NCI-H748 (cell line): ENCODE data around the gene WDR26.
A peak's percentile ranks its signal among the peaks of the same experiment; 100 is the strongest.

ENCODE experiments used
- DNase-seq: peaks from one replicate; lab custom pipeline; 2025; ENCODE audit not compliant: unreplicated experiment; lab: John Stamatoyannopoulos, UW

Gene WDR26

DNA sequence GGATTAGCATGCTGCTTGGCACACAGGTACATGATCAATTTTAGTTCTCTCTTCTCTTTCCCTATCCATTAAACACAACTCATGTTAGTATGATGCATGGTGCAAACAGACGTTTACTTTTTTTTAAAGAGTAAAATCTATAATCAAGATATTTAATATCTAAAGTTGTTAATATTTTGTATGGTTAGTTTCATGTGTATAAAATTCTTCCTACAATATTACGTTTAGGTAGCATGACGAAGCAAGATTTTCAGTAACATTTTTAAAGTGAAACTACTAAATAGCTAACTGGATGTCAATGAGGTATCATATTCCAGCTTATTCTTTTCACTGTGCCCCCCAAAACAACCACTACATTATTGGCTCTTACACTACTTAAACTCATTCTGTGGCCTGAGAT is 41.3 kb downstream of the WDR26 start:
- no peak for DNase-seq

DNA sequence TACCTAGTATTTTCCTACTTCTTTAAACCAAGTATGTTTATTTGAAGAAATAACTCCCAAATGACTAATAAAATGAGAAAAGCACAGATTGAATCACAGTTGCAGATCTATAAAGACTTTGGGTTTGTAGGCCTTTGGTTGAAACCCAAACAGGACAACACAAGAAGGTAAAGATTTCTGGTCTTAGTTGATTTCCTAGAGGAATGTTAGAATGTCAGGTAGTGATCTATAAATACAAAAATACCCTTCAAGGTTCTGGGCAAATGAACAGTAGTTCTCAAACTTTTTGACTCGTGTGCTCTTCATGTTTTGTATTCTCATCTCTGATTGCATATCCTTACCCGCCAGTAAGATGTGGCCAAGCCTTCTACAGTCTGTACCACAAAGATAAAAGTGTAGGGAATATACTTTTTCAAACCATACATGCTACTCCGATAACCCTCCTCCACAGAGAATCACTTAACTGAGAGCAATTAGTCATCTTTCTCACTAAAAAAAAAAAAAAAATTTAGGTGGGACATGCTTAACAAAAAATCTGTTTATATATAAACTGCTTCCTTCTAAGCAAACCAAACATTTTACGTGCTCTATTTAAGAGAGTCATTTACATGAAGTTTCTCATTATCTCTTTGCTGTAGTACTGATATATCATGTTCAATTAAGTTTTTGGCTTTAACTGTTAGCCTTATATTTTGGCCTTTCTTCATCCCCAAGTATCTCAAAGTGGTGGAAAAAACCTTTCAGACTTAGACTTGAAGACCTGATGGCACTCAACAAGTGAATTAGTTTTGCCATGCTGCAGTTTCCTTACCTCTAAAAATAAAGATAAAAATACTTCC is 42.0 kb downstream of the WDR26 start:
- DNase-seq: no peak

DNA sequence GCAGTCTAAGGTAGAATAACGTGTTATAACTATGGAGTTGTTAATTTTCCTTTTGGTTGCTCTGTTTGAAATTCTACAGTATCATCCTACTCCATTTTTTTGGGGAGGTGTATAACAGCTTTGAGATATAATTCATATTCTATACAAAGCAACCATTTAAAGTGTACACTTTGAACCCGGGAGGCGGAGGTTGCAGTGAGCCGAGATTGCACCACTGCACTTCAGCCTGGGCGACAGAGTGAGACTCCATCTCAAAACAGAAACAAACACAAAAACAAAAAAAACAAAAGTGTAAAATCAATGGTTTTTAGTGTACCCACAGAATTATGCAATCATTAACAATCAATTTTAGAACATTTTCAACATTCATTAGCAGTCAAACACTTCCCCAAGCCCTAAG is 44.1 kb downstream of the WDR26 start:
- no peak for DNase-seq

DNA sequence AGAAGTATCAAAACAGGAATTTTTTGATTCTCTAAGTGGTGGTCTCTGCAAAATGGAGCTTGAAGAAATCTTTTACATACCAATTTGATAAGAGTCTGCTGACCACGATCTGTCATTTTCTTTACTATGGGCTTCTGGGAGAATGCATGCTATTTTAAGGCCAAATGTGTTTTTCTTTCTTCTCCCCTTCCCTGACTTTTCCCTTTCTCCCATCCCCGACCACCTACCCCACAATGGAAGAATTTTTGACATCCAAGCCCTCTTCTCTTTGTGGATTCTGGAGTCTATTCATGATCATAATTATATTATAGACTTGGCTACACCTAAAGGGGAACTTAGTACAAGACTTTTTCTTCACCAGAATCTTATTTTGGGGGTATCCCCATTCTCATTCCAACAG is 46.7 kb downstream of the WDR26 start:
- DNase-seq: no peak

DNA sequence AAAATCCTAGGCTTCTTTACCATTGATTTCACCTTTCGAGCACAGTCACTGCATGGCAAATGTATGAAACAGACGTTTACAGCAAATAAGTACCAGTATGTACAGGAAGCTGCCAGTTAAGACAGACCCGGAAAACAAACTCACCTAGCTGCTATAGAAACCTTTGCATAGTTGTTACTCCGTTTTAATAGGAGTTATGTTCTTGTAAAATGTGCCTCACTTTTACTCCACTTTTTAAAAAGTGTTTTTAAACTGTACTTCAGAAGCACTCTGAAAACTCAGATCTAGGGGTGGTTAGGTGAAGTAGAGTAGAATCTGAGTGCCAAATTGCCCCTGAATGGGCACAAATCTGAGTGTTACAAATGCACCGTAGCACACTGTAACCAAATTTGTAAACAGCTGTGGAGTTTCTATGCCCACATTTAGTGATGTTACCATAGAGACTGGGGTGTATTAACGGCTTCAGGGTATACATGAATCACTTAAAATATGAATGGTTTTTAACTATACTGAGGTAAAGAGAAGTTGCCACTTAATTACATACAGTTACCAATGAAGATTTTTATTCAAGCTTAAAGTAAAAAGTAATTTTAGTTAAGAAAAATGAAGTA is 47.2 kb downstream of the WDR26 start:
- no peak for DNase-seq

DNA sequence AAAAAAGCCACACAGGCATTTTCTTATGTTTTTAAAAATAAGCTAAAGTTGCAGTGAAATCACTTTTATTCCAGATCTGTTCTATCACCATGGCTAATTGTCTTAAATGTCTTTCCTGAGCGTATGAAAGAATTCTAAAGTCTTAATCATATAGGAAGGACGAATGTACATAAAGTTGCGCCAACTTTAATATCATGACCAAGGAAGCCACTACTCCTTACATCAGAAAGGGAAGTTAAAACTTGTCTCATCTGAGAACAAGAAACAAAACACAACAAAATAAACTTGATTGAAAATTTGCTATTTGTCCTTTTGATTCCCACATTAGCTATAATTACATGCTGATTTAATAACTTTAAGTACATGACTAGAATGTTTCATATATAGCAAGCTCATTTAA is 51.4 kb downstream of the WDR26 start:
- DNase-seq: no peak

DNA sequence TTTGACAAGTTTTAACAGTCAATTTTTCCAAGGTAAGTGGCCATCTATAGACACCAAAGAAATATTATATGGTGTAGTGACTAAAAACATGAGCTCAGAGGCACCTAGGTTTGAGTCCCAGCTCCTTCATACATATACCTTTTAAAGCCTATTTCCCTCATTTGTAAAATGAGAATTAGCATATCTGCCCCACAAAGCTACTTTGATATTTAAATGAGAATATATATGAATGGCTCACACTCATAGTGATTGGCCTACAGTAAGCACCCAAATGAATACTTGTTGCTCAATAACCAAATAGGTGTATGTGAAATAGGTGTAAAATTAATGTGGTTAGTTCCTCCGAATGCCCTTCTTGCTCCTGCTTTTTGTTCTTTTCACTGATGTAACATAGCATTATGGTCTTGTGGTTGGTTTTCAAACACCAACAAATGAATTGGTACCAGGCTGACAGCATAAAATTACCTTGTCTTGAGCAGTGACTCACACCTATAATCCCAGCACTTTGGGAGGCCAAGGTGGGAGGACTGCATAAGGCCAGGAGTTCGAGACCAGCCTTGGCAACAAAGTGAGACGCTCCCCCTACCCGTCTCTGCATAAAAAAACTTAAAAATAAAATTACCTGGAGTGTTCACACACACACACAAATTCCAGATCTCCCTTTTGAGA is 52.6 kb downstream of the WDR26 start:
- DNase-seq: no peak

DNA sequence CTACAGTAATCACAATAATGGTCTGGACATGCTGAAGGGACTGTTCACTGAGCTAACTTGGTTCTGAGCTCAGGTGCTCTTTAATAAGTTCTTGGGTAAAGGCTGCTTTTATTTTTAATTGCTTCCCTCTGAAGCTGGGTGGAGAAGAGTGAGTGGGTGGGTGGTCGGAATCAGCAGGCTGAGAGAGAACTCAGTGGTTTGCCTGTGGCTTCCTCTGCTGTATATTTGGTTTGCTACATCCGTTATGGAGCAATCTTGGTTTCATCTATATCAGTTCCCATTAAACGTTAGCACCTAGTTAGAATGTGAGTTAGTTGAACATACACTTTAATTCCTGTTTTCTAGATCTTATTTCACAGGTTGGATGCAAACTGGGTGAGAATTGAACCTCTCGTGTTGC is 54.6 kb downstream of the WDR26 start:
- DNase-seq: no peak

DNA sequence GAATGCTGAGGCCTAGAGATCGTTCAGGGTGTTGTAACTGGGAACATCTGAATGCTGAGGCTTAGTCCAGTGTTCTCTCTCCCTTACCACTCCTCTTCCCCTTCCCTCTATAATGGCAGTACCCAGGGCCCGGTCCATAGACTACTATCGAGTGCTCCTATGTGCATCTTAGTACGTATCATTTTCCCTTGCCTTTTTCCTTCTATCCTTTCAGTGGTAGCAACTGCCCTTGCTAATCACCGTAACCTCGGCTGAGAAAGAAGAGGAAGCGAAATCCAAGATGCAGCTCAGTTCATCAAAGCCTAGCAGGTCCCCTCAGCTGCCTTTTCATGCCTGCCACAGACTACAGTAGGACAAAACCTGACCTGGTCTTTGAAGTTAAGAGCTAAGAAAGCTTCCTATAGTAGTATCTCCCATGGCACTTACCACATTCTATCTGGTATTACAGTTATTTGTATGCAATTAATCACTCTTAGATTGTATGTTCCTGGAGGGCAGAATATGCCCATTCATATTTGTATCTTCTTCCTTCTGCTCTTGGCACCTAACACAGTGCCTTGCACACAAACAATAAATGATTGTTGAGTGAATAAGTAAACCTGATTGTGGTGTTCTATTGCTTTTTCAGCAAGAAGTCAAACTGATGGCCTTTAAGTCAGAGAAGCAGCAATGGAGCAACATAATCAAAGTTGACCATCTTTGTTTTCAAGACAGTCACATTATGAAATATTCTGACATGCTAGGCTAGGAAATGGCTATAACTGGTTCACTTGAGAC is 55.6 kb downstream of the WDR26 start:
- DNase-seq: no peak

DNA sequence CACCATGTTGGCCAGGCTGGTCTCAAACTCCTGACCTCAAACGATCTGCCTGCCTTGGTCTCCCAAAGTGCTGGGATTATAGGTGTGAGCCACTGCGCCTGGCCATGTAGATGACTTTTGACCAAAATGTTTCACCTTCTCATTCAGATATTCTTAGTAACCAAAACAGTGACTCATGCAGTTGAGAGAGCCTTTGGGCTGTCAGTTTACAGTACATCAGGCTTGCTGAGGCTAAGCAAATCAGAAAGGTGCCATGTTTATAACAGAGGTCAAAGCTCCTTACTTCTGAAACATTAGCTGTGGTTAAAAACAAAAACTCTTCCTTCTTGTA is 57.0 kb downstream of the WDR26 start:
- DNase-seq: no peak

DNA sequence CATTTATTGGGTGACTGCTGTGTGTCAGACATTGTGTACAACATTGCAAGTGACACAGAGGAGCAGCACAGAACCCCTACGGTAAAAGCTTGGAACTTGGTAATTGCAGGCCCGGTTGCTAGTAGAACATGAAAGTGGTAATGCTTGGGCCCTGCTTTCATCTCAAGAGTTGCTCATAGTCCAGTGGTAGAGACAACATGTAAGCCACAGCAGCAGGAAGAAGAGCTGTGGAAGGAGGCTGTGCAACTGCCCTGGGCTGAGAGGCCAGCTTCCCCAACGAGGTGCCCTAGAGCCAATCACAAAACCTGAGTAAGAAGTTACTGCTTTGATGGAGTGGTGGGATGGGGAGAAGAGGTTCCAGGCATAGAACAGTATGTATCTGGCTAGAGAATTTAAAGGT is 59.5 kb downstream of the WDR26 start:
- no peak for DNase-seq

DNA sequence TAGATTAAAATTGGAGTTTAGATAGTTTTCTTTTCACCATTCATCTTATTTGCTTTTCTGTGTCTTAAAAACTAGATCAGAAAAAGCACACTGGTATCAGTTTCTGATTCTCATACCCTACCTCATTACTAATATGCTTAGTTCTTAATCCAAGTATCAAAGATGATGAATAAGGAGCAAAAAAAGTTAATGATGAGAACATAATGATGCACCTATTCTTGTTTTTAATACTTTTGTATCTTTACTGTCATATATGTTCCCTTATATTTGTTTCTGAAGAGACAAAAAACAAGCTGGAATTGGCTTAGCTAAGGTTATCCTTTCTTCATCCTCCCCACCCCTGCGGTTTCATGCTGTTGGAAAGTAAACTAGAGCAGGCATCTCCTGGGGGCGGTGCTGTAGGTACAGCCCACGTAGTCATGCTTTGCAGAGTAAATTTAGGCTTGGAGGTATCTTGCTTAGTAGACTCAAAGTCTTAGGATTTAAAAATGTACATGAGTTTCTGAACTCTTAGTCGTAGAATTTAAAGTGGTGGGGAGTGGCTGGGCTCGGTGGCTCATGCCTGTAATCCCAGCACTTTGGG is 61.5 kb downstream of the WDR26 start:
- DNase-seq: no peak

DNA sequence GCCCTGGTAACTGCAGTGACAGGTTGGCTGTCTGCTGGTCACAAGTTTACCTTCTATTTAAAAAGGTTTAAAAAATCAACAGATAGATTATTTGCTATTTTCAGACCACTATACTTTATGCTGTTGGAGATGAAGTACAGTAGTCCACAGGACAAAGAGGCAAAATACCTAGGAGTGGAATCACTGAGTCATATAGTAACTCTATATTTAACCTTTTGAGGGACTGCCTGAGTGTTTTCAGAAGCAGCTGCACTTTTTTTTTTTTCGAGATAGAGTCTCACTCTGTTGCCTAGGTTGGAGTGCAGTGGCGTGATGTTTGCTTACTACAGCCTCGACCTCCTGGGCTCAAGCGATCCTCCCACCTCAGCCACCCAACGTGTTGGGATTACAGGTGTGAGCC is 66.2 kb downstream of the WDR26 start:
- DNase-seq: no peak

DNA sequence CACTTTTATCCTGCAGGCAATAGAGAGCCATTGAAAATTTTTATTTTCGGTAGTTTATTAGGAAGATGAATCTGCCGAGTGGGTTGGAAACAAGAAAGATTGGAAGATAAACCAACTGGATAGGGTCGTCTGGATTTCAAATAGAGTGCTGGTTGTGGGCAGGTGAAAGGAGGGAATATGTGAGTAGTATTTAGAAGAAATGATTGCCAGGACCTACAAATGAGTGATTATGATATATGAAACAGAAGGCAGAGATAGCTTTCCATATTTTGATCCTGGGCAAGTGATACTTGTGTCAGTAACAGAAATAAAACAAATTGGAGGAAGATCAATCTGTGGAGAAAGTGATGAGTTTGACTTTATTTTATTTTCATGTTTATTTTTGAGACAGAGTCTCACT is 75.4 kb downstream of the WDR26 start:
- no peak for DNase-seq

DNA sequence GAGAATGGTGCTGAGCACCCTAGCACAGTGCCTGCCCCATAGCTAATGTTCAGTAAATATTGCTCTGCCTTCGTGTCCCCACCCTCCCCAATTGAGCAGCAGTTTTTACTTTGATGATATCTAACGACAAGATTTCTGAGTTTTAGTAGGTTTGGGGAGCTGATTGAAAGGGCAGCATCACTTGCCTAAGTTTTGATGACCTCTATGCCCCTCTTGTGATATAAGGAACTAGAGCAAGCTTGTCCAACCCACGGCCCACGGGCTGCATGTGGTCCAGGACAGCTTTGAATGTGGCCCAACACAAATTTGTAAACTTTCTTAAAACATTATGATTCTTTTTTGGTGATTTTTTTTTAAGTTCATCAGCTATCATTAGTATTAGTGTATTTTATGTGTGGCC is 76.4 kb downstream of the WDR26 start:
- no peak for DNase-seq

DNA sequence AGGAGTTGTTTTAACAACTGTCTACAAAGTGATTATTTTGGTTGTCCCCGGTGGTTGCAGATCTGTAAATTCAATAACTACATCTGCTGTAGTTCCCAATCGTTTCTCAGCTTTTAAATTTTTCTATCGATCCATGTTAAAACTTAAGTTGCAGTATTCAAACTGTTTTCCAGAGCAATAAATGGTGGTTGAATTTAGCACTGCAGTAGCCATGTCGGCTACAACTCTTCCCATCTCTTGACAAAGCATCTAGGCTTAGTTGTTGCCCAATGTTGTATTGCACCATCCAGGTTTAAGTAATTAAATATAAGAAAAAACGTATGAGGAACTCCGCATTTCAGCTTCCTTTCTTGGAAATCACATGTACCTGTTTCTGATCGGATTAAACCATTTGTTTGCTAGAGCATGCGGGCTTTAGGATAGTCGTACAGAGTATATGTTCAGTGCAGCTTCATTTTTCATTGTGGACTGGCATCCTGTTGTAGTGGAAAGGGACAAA is 76.9 kb downstream of the WDR26 start:
- DNase-seq: no peak

DNA sequence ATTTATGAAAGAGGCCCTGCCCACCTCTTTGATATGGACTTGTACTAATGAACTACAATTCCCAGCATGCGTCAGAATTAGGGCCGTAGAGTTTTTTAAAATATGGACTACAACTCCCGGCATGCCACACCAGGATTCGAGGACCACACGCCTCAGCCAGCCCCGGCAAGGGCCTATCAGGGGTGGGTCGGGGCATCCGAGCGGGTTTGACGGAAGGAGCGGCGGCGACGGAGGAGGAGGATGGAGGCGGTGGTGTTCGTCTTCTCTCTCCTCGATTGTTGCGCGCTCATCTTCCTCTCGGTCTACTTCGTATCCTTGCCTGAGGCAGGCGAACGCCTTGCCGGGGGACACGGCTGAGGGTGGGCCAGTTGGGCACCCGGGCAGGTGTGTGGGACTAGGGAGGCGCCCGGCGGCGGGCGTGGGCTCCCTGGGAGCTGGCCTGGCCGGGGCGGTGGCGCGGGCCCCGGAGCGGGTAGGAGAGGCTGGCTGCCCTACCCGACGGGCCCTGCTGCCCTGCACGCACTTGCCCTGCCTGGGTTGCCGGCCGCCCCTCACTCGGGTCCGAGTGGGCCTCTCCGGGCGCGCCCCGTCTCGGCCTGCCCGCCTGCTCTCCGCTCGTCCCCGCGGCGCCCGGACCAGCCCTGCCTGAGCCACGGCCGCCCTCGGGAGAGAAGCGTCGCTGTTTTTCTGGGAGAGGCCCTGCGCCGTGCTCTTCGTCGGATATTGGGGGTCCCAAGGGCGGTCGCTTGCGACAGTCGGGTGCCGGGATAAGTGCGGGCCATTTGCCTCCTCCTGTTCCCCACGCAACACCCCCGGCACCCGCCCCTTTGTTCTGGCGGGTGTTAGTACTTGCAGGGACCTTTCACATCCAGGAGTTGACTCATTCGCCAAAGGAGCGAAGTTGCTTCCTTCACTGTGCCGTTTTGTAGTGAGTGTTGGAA is 77.6 kb downstream of the WDR26 start, which contains the start of gene CNIH4:
CNIH4 (plus strand) TSS at position 195 of the 941 bp plus-strand sequence; CDS start at position 241, 46 bp downstream.
- peak; percentile 93 for DNase-seq

DNA sequence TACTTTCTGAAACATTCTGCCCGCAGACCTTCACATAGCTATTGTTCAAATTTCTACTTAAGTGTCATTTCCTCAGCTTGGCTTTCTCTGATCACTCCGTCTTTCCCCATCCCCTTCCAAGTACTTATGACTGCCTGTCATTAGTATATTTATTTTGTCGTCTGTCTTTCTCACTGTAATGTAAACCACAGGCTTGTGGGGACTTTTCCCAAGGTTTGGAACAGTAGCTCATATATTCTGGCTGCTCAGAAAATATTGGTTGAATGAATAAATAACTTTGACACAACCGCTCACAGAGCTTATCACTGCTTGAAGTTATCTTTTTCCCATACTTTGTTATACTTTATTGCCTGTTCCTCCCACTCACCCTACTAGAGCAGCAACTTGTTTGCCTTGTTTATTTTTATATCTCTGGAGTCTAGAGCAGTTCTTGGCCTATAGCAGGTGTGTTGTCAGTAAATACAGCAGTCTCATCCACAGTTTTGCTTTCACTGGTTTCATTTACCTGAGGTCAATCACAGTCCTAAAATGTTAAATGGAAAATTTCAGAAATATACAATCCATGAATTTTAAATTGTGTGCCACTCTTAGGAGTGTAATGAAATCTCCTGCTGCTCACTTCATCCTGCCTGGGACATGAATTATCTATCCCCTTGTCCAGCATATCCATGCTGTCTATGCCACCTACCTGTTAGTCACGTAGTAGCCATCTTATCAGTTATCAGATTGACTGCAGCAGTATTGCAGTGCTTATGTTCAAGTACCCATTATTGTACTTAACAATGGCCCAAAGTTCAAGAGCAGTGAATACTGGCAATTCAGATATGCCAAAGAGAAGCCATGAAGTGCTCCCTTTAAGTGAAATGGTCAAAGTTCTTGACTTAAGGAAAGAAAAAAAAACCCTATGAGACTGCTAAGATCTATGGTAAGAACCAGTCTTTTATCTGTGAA is 80.3 kb downstream of the WDR26 start:
- no peak for DNase-seq
